ENCODE data around the gene ADARB2.

DNA sequence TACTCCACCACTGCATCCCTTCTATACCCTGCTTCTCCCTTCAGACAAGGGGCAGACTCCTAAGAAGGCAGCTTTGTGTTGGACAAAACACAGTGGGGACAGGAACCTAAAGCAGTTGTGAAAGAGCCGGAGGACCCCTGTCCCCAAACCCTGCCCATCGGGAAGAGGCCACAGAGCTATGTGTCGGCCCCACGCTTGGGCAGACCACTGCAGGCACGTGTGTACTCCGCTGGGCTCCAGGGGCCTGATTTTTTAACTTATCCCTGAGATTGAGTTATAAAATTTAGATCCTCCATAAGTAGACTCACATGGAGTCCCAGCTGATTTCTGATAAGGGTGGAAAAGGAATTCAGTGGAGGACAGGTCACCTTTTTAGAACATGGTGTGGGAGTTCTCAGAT lies 310.5 kb downstream of the ADARB2 start:
- TF ChIP-seq CTCF (IDR thresholded peaks at IDR 0.05): no peak
- TF ChIP-seq ZFX (IDR thresholded peaks at IDR 0.05; ENCODE audit: borderline replicate concordance): no peak
